ENCODE measurements around the gene NAALADL1.
"Not testable (repeated sequence)": the region's sequence is repeated elsewhere in the genome, so short reads cannot be mapped to it uniquely, and the experiment has no call there.

Gene NAALADL1

GRCh38 chr11:65045728-65046127 is 12.6 kb downstream of the NAALADL1 start:
- DNase-seq: no peak

- DNase-seq: no peak
These were observed 13.3 kb downstream of the NAALADL1 start for GRCh38 chr11:65045061-65045460.

GRCh38 chr11:65043881-65044501 is 14.4 kb downstream of the NAALADL1 start:
- no peak for DNase-seq

- no peak for DNase-seq
These were observed 15.5 kb downstream of the NAALADL1 start for GRCh38 chr11:65042891-65043290.

GRCh38 chr11:65040847-65041622 is 17.3 kb downstream of the NAALADL1 start, which contains the start of gene SAC3D1:
Gene SAC3D1, plus strand, starts transcription at chr11:65041210. Its CDS starts 83 bp downstream, at chr11:65041293.
- peak; percentile 72 for DNase-seq

- DNase-seq: no peak
These were observed 17.9 kb downstream of the NAALADL1 start for GRCh38 chr11:65040520-65040846.

- no peak for DNase-seq
These were observed 21.4 kb downstream of the NAALADL1 start for GRCh38 chr11:65036931-65037330.

- no peak for DNase-seq
These were observed 22.8 kb downstream of the NAALADL1 start for GRCh38 chr11:65035579-65035978.

- no peak for DNase-seq
These were observed 23.9 kb downstream of the NAALADL1 start for GRCh38 chr11:65034423-65034822.

- no peak for DNase-seq
These were observed 26.1 kb downstream of the NAALADL1 start for GRCh38 chr11:65032216-65032615.

GRCh38 chr11:65027213-65028067 is 30.9 kb downstream of the NAALADL1 start, which contains the start of gene SNX15:
Gene SNX15, plus strand, starts transcription at chr11:65027439. Its CDS starts 99 bp downstream, at chr11:65027538.
- DNase-seq: peak; percentile 88

- no peak for DNase-seq
These were observed 31.5 kb downstream of the NAALADL1 start for GRCh38 chr11:65026810-65027209.

- not testable (repeated sequence) for DNase-seq
These were observed 34.9 kb downstream of the NAALADL1 start for GRCh38 chr11:65023502-65023901.

- no peak for DNase-seq
These were observed 36.8 kb downstream of the NAALADL1 start for GRCh38 chr11:65021509-65021908.

GRCh38 chr11:65021003-65021402 is 37.4 kb downstream of the NAALADL1 start:
- no peak for DNase-seq

- DNase-seq: no peak
These were observed 38.5 kb downstream of the NAALADL1 start for GRCh38 chr11:65019824-65020223.

- no peak for DNase-seq
These were observed 40.4 kb downstream of the NAALADL1 start for GRCh38 chr11:65017937-65018336.

GRCh38 chr11:65016705-65017104 is 41.6 kb downstream of the NAALADL1 start:
- DNase-seq: no peak

- no peak for DNase-seq
These were observed 43.6 kb downstream of the NAALADL1 start for GRCh38 chr11:65014726-65015227.

GRCh38 chr11:65013888-65014725 is 44.2 kb downstream of the NAALADL1 start, which contains the start of gene ARL2:
Gene ARL2, plus strand, starts transcription at chr11:65014160. Its CDS starts 48 bp downstream, at chr11:65014208.
- peak; percentile 78 for DNase-seq

GRCh38 chr11:65013130-65013887 is 45.0 kb downstream of the NAALADL1 start:
- peak; percentile 84 for DNase-seq

Measured in T-helper 9 cell (primary cell).